K562 (cell line): ENCODE results near the gene HOATZ. TPM values are rescaled to one million over a fixed set of nuclear protein-coding genes. Genes with fewer than 3 reads are reported as not detected.

ENCODE experiments used
- ATAC-seq: fragments of 200-7000 bp; cut with Tn5 transposase; 3 replicates; pipeline ENCODE4 v1.9.1; 2020; ENCODE audit warnings: moderate library complexity
- BruUV-seq: library from RNA; stranded (reverse); fragments of 400-500 nt; replicated peaks from 2 replicates; lab custom pipeline; 2021; lab: Mats Ljungman, UMichigan
- CTCF ChIA-PET: fragments of 300-600 bp; formaldehyde crosslinking; extraction: SDS; loops from one replicate; lab custom pipeline; 2021; ENCODE audit warnings: low intra/inter-chr PET ratio; lab: Yijun Ruan, JAX
- POLR2A ChIA-PET: fragments of 300-600, 350-650 bp; sonication (Branson Sonifier 250); formaldehyde crosslinking; extraction: SDS; loops from one replicate; lab custom pipeline; 2021; ENCODE audit warnings: antibody characterized with exemption, inconsistent platforms; lab: Yijun Ruan, JAX
- DNase-seq, 4 experiments: peaks; one replicate each; pipeline versions ENCODE4 v3.0.0 to v3.0.0-alpha.2; 2011 to 2018; ENCODE audit warnings: low spot score in 3 of 4, mixed read lengths in 3 of 4; ENCODE audit errors: extremely low read depth in 1 of 4
- FAIRE-seq: peaks from 2 replicates; lab custom pipeline; 2011; peaks lifted over from hg19 to GRCh38; lab: Jason Lieb, UNC
- H2AFZ ChIP-seq: 2 replicates; pipeline ENCODE4 v1.6.0; 2011; ENCODE audit warnings: low read depth, low read length, control low read depth, inconsistent platforms
- H3K27ac ChIP-seq: fragments of 200-600 bp; 3 replicates; pipeline ENCODE4 v1.8.0; 2011; ENCODE audit warnings: low read depth, mild to moderate bottlenecking, control low read depth, inconsistent platforms, low read length, moderate library complexity, mixed read lengths; ENCODE audit errors: extremely low read depth
- H3K27me3 ChIP-seq, 2 experiments: fragments of 300-600 bp in 1 of 2; 2 replicates in 1 of 2; 3 replicates in 1 of 2; pipeline versions ENCODE4 v1.6.0 to v1.8.0; 2011; ENCODE audit warnings: inconsistent platforms in 2 of 2, low read length in 2 of 2, mild to moderate bottlenecking in 1 of 2, mixed read lengths in 1 of 2, moderate library complexity in 1 of 2; ENCODE audit not compliant: control insufficient read depth in 2 of 2, insufficient read depth in 2 of 2
- H3K36me3 ChIP-seq: fragments of 300-600 bp; 3 replicates; pipeline ENCODE4 v1.8.0; 2011; ENCODE audit warnings: mild to moderate bottlenecking, low read length, inconsistent platforms; ENCODE audit not compliant: control insufficient read depth, insufficient read depth
- H3K4me1 ChIP-seq, 2 experiments: fragments of 200-600 bp in 1 of 2; replicated peaks in 1 of 2; 2 replicates in 1 of 2; 3 replicates in 1 of 2; pipeline versions ENCODE4 v1.5.1 to v1.8.0; 2011; ENCODE audit warnings: inconsistent platforms in 2 of 2, low read length in 2 of 2, mild to moderate bottlenecking in 1 of 2, mixed read lengths in 1 of 2, moderate library complexity in 1 of 2; ENCODE audit not compliant: control insufficient read depth in 2 of 2, insufficient read depth in 2 of 2
- H3K4me2 ChIP-seq: 2 replicates; pipeline ENCODE4 v1.6.1; 2011; ENCODE audit warnings: low read length, control low read depth, inconsistent platforms, mixed read lengths; ENCODE audit not compliant: insufficient read depth
- H3K4me3 ChIP-seq: fragments of 200-600 bp; sonication (generic), shearing (Covaris generic); 2 replicates; pipeline ENCODE4 v1.5.1; 2016; ENCODE audit warnings: control low read depth, inconsistent platforms
- H3K79me2 ChIP-seq: fragments of 200-600 bp; 3 replicates; pipeline ENCODE4 v1.8.0; 2011; ENCODE audit warnings: low read length, inconsistent platforms; ENCODE audit not compliant: control insufficient read depth, insufficient read depth
- H3K9ac ChIP-seq, 2 experiments: 2 replicates each; pipeline versions ENCODE4 v1.6.0 to v1.6.1; 2011; ENCODE audit warnings: low read depth in 2 of 2, low read length in 2 of 2, control low read depth in 1 of 2, inconsistent platforms in 1 of 2, mild to moderate bottlenecking in 1 of 2, mixed read lengths in 1 of 2; ENCODE audit not compliant: insufficient read depth in 1 of 2
- H3K9me1 ChIP-seq: one replicate; pipeline ENCODE4 v1.6.0; 2011; ENCODE audit warnings: inconsistent platforms, mild to moderate bottlenecking, low read length, moderate library complexity; ENCODE audit not compliant: control insufficient read depth, insufficient read depth
- H3K9me3 ChIP-seq: replicated peaks from 2 replicates; pipeline ENCODE4 v1.5.1; 2011; ENCODE audit warnings: low read depth, low read length, inconsistent platforms; ENCODE audit not compliant: control insufficient read depth, insufficient read depth
- H4K20me1 ChIP-seq: replicated peaks from 2 replicates; pipeline ENCODE4 v1.6.1; 2011; ENCODE audit warnings: low read length, inconsistent platforms, mixed read lengths; ENCODE audit not compliant: control insufficient read depth, insufficient read depth
- ARID2 ChIP-seq: fragments of 450-650 bp; IDR thresholded peaks from 2 replicates; pipeline ENCODE4 v1.6.1; 2017; ENCODE audit warnings: antibody characterized with exemption, mild to moderate bottlenecking
- CHCHD3 ChIP-seq: fragments of 250-450 bp; sonication (Bioruptor Pico); IDR thresholded peaks from 2 replicates; pipeline ENCODE4 v2.1.2; 2022; ENCODE audit warnings: mild to moderate bottlenecking
- MEF2A ChIP-seq: IDR thresholded peaks from 2 replicates; pipeline ENCODE4 v1.6.1; 2011; ENCODE audit warnings: low read depth, mild to moderate bottlenecking, low read length, moderate library complexity; ENCODE audit not compliant: control insufficient read depth
- RBM14 ChIP-seq: fragments of 200-400 bp; formaldehyde crosslinking; IDR thresholded peaks from 2 replicates; pipeline ENCODE4 v1.6.1; 2018; ENCODE audit warnings: low read depth, mild to moderate bottlenecking, low read length, moderate library complexity, borderline replicate concordance; ENCODE audit not compliant: insufficient read depth
- RFX7 ChIP-seq: fragments of 250-450 bp; sonication (Bioruptor Pico); IDR thresholded peaks from 2 replicates; pipeline ENCODE4 v1.5.1; 2021; ENCODE audit warnings: mild to moderate bottlenecking
- RHOXF2B ChIP-seq: fragments of 250-450 bp; sonication (Bioruptor Pico); conservative IDR thresholded peaks from 2 replicates; pipeline ENCODE4 v1.5.1; 2021
- SIX5 ChIP-seq, 2 experiments: IDR thresholded peaks; 2 replicates each; pipeline ENCODE4 v1.6.1; 2011; ENCODE audit warnings: low read length in 2 of 2, borderline replicate concordance in 1 of 2, low read depth in 1 of 2, mild to moderate bottlenecking in 1 of 2, moderate library complexity in 1 of 2; ENCODE audit not compliant: insufficient read depth in 1 of 2
- XRCC5 ChIP-seq: fragments of 200-400 bp; formaldehyde crosslinking; IDR thresholded peaks from 2 replicates; pipeline ENCODE4 v1.6.1; 2017; ENCODE audit warnings: low read depth, mild to moderate bottlenecking, low read length
- YY1 ChIP-seq, 3 experiments: IDR thresholded peaks; 2 replicates each; pipeline ENCODE4 v1.6.1; 2011; ENCODE audit warnings: low read length in 2 of 3, mild to moderate bottlenecking in 2 of 3, moderate library complexity in 2 of 3, borderline replicate concordance in 1 of 3, control low read depth in 1 of 3, low read depth in 1 of 3; ENCODE audit not compliant: insufficient read depth in 3 of 3, insufficient replicate concordance in 2 of 3, control insufficient read depth in 1 of 3, insufficient read length in 1 of 3; ENCODE audit errors: extremely low read depth in 1 of 3
- ZC3H8 ChIP-seq: fragments of 450-650 bp; IDR thresholded peaks from 2 replicates; pipeline ENCODE4 v1.6.1; 2017
- ZNF197 ChIP-seq: fragments of 200-800 bp; sonication (Bioruptor generic); IDR thresholded peaks from 2 replicates; pipeline ENCODE4 v1.6.1; 2016; ENCODE audit warnings: low read depth, missing genetic modification characterization, missing compliant biosample characterization
- ZNF561 ChIP-seq: fragments of 450-650 bp; formaldehyde crosslinking; conservative IDR thresholded peaks from 2 replicates; pipeline ENCODE4 v1.4.0; 2020; ENCODE audit warnings: mild to moderate bottlenecking, moderate library complexity
- ZNF764 ChIP-seq: fragments of 250-450 bp; sonication (Bioruptor Pico); IDR thresholded peaks from 2 replicates; pipeline ENCODE4 v1.4.0; 2020; ENCODE audit warnings: low read depth, mild to moderate bottlenecking, moderate library complexity
- WGBS: fragments of 100-300 bp; shearing (Covaris generic); methylation state at CpG from one replicate; pipeline ENCODE4 v1.1.6; 2016; ENCODE audit warnings: low coverage, mixed read lengths; ENCODE audit not compliant: insufficient coverage; ENCODE audit errors: missing lambda C conversion rate; 5-methylcytosine and 5-hydroxymethylcytosine counted together
- in situ Hi-C: fragments of 300-500 bp; cut with MboI; formaldehyde crosslinking; loops from 4 replicates; pipeline ENCODE4 v1.15.0; 2018; ENCODE audit warnings: inconsistent platforms, mixed read lengths
- intact Hi-C: fragments of 100-400 bp; cut with micrococcal nuclease; formaldehyde crosslinking; loops from 2 replicates; pipeline ENCODE4 v1.14.2; 2022
- polyA plus RNA-seq, 8 experiments: library from polyadenylated mRNA; depleted of rRNA in 4 of 8; stranded (reverse) in 5 of 8; unstranded in 3 of 8; fragments of >200 nt; fragmentation: Nextera tagmentation in 2 of 8; fragmentation: Illumina TruSeq in 1 of 8; extraction: Ambion mirVana in 2 of 8; extraction: Trizol in 1 of 8; gene quantifications; 2 replicates each; pipeline versions ENCODE4 v1.2.1 to v1.2.3, GENCODE V29; 2011 to 2014; ENCODE audit warnings: inconsistent platforms in 1 of 8, missing spikeins in 1 of 8
- total RNA-seq, 7 experiments: library from RNA; depleted of rRNA in 6 of 7; stranded (reverse); fragments of >200 nt in 6 of 7; fragmentation: Illumina TruSeq in 2 of 7; extraction: Trizol in 2 of 7; gene quantifications; 2 replicates each; pipeline versions ENCODE4 v1.2.1 to v1.2.3, GENCODE V29; 2011 to 2021; ENCODE audit warnings: low replicate concordance in 1 of 7
- TF ChIP-seq, protein P1 (sequence below), 2 experiments: fragments of 450-650 bp; IDR thresholded peaks; 2 replicates each; pipeline ENCODE4 v1.6.1; 2016; ENCODE audit warnings: mild to moderate bottlenecking in 2 of 2, borderline replicate concordance in 1 of 2, low read depth in 1 of 2, moderate library complexity in 1 of 2

Gene HOATZ
- total and polyA plus RNA-seq, 9 of the 15 experiments (the other 6 are each of a cell fraction or from before 2014, with no cell fraction given), result not detected

DNA sequence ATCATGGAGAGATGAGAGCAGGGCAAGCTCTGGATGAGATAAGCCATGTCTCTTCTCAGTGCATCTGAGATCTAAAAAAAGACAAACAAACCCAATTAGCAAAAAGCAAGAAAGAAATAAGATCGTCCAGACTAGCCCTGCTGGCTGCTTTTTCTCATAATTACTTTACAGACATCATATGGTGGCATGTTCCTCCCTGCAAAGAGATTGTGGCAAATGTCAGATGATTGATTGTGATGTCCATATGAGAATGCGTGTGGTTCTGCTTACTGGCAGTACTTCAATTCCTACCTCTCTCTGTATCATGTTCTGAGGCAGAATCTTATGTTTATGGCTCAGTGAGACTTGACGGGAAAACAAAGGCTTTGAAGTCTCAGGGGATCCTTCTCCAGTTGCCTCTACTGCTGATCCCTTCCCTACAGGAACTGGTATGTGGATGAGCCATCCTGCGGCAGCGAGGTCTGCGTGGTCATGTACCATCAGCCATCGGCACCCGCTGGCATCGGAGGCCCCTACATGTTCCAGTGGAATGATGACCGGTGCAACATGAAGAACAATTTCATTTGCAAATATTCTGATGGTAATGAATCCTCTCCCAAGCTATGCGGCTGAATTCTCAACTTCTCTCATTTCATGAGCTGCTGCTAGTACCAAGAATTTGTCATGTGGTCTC is 34.8 kb downstream of the HOATZ start:
- 2% methylated on average over 11 of the region's 11 CpGs for WGBS
- no peaks in the 10 kb centered on the region for H3K9me1 ChIP-seq
- DNase-seq (no peak), FAIRE-seq (no peak), ATAC-seq (no peak)
- H2AFZ ChIP-seq, result no peak overlapping the region
- no peak overlapping the region for H3K9ac ChIP-seq
- H3K36me3 ChIP-seq, result no peaks in the 10 kb centered on the region
- no peaks in the 10 kb centered on the region for H3K4me1 ChIP-seq
- no peaks in the 10 kb centered on the region for H4K20me1 ChIP-seq
- no peak overlapping the region for H3K4me3 ChIP-seq
- CTCF ChIA-PET, result no interaction called here
- POLR2A ChIA-PET, result interaction anchor here (0.6 kb wide), 1 partner anchor 226 kb away, joined by 4 read pairs; no protein-coding TSS in a partner anchor
- no peak overlapping the region for H3K4me2 ChIP-seq
- H3K27ac ChIP-seq, result no peak overlapping the region
- H3K79me2 ChIP-seq, result no peaks in the 10 kb centered on the region
- no peaks in the 10 kb centered on the region for H3K9me3 ChIP-seq
- no TSS peak for BruUV-seq
- intact Hi-C loops (no loop called here), in situ Hi-C loops (no loop called here)
- peaks cover 9 to 18% of the 10 kb centered on the region in 2 experiments; a peak in 4 of 5 replicates for H3K27me3 ChIP-seq
- TF ChIP-seq ZNF764 (CRISPR knock-in tag), result no peak
- no peak for TF ChIP-seq ARID2
- TF ChIP-seq RFX7 (CRISPR knock-in tag), result no peak
- no peak for TF ChIP-seq ZC3H8
- no peak for TF ChIP-seq RHOXF2B (CRISPR knock-in tag)
- TF ChIP-seq SIX5 (IDR thresholded peaks at IDR 0.05; ENCODE audit: borderline replicate concordance in 1 of 2, insufficient read depth in 1 of 2, low read depth in 1 of 2, low read length in 2 of 2), result no peak
- TF ChIP-seq XRCC5, result no peak
- TF ChIP-seq, protein P1, sequence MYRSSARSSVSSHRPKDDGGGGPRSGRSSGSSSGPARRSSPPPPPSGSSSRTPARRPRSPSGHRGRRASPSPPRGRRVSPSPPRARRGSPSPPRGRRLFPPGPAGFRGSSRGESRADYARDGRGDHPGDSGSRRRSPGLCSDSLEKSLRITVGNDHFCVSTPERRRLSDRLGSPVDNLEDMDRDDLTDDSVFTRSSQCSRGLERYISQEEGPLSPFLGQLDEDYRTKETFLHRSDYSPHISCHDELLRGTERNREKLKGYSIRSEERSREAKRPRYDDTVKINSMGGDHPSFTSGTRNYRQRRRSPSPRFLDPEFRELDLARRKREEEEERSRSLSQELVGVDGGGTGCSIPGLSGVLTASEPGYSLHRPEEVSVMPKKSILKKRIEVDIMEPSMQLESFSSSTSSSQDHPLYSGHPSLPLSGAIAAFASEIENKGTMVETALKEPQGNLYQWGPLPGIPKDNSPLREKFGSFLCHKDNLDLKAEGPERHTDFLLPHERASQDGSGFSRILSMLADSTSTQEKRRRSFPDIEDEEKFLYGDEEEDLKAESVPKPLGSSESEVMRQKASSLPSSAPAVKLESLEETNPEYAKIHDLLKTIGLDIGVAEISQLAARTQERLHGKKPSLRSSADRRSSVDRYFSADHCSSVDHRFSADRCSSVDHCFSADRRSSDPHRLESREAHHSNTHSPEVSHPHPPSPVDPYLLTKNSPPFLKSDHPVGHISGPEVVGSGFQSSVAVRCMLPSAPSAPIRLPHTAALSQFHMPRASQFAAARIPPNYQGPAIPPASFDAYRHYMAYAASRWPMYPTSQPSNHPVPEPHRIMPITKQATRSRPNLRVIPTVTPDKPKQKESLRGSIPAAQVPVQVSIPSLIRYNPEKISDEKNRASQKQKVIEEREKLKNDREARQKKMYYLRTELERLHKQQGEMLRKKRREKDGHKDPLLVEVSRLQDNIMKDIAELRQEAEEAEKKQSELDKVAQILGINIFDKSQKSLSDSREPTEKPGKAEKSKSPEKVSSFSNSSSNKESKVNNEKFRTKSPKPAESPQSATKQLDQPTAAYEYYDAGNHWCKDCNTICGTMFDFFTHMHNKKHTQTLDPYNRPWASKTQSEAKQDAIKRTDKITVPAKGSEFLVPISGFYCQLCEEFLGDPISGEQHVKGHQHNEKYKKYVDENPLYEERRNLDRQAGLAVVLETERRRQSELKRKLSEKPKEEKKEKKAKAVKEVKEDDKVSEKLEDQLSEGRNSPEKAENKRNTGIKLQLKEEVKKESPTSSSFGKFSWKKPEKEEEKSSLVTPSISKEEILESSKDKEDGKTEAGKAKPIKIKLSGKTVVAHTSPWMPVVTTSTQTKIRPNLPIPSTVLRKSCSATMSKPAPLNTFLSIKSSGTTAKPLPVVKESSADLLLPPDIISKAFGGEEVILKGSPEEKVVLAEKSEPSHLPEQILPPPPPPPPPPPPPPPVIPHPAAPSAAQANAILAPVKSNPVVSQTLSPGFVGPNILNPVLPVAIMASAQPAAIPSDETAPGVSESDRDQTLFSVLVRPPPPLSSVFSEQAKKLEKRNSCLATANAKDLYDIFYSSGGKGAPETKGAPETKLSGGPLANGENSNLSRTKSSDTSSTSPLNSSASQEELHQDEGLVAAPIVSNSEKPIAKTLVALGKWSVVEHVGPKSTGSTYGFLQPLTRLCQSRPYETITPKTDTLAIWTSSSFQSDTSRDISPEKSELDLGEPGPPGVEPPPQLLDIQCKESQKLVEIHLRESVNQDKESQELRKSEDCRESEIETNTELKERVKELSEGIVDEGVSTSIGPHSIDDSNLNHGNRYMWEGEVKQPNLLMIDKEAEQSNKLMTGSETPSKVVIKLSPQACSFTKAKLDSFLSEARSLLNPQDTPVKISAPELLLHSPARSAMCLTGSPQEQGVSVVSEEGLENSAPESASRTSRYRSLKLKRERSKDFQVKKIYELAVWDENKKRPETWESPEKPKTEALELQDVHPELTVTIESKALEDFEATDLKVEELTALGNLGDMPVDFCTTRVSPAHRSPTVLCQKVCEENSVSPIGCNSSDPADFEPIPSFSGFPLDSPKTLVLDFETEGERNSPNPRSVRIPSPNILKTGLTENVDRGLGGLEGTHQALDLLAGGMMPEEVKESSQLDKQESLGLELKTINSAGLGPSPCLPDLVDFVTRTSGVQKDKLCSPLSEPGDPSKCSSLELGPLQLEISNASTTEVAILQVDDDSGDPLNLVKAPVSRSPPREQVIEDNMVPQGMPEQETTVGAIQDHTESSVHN (IDR thresholded peaks at IDR 0.05; ENCODE audit: borderline replicate concordance in 1 of 2, low read depth in 1 of 2), result no peak
- TF ChIP-seq MEF2A, result no peak
- TF ChIP-seq RBM14, result no peak
- no peak for TF ChIP-seq ZNF561
- TF ChIP-seq CHCHD3 (CRISPR knock-in tag), result no peak
- TF ChIP-seq ZNF197 (CRISPR knock-in tag), result no peak
- no peak for TF ChIP-seq YY1 (IDR thresholded peaks at IDR 0.05; ENCODE audit: borderline replicate concordance in 1 of 3, control insufficient read depth in 1 of 3, extremely low read depth in 1 of 3, insufficient read depth in 3 of 3, insufficient read length in 1 of 3, insufficient replicate concordance in 2 of 3, low read depth in 1 of 3, low read length in 2 of 3)
